Fibroblast of peridontal ligament (primary cell): ENCODE data around the gene HSPBP1.
A peak's percentile ranks its signal among the peaks of the same experiment; 100 is the strongest.

Experiments used
- DNase-seq: peaks from one replicate; pipeline ENCODE4 v3.0.0-alpha.2; 2010; ENCODE audit errors: extremely low read depth

The HSPBP1 gene

DNA sequence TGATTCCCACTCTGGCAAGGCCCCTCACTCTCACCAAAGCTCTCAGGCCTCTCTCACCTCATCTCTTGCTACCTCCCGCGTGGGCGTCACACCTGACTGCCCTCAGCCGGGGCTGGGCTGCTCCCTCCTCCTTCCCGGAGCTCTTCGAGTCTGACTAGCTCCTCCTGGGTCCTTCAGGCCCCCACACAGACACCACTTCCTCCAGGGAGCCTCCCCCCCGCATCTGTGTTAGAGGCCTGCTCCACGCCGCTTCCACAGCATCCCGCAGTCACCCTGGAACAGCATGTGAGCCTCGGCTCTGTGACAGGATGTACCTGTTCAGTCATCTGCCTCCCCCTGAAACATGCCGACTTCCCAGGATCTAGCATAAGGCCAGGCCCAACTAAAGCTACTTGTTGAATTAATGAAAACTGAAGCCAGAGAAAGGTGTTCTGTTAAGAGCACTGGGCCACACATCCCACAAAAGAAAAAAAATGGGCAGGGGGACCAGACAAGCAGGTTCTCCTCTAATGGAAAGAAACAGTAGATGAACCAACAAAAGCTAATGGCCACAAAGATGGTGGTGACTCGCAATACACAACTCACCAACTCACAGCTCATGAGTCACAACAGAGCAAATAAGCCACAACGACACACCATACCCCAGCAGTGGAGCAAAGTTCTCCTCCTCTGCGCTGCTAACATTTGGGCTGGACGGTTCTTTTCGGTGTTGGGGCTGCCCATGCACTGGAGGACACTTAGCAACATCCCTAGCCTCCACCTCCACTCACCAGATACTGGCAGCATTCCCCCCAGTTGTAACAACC is 24.1 kb downstream of the HSPBP1 start:
- DNase-seq: peak; percentile 10

DNA sequence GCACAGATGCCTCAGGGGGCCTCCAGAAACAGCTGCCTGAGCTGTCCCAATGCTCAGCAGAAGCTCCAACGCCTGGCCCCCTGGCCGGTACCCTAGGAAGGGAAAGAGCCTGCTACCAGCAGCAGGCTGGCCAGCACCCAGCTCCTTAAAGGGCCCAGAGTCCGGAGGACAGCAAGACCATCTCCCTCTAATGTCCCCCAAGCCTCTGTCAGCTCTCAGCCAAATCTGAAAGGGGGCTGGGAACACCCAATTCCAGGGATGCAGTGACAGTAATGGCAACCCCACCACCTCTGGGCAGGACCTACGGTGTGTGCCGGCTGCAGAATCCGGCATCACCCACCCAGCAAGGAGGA is 25.3 kb downstream of the HSPBP1 start:
- no peak for DNase-seq

DNA sequence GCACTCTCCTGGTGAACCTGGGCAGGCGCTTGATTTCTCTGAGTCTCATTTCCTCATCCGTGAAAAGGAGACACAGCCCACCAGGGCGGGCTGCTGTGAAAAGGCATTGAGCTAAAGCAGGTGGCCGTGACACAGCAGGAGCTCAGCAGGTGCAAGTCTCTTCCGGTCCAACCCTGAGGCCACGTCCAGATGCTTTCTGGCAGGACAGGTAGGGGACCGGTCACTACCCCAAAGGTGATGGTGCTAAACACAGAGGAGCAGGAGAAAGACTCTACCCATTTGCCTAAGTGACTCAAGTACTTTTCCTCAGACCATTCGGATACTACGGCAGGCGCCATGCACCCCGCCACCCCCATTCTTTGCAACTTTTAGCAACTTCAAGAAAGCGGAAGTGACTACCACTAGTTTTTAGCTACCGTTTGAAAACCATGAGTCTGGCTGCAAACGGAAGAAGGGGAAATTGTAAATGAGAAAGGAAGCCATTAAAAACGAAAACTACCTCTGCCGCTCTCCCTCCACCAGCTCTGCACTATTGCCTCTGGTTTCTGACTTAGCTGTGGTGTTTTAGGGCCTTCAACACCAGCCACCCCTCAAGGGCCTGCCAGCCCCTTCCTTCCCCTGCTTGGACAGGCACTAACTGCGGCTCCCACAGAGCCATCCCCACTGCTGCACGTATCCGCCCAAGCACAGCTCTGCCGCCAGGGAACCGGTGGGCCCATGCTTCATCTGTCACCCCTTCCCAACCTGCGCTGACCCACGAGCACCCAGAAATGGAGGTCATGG is 25.9 kb downstream of the HSPBP1 start:
- DNase-seq: no peak

DNA sequence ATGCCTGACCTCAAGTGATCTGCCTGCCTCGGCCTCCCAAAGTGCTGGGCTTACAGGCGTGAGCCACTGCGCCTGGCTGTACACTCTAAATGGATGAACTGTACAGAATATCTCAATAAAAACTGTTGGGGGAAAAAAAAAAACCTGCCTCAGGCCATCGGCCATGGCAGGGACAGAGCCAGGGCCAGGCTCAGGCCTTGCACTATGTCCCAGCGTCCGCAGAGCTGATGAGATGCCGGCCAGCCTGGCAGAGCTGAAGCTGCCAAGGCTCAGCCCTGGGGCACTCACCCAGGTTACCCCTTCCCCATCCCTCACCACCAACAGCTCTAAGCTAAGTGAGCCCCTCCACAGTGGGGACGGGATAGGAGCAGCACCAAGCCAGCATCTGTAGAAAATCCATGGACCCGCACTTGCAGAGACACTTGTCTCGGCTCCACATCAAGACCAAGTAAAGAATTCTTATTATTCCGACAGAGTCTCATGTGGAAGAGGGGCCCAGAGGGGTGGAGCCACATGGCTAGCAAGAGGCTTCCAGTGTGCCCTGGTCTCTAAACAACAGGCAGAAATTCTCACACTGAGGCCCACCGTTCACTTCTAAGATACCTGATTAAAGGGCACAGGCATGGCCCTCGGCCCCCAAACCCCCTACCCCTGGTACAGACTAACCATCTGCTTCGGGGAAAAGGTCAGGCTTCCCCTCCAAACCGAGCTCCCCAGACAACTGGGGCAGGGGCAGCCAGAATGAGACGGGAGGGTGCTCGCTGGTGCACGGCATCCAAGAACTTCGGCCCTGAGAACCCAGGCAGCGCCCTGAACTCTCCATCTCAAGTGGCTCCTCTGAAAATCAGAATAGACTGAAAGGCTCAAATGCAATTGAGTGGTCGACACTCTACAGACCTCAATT is 26.9 kb downstream of the HSPBP1 start:
- DNase-seq: no peak

DNA sequence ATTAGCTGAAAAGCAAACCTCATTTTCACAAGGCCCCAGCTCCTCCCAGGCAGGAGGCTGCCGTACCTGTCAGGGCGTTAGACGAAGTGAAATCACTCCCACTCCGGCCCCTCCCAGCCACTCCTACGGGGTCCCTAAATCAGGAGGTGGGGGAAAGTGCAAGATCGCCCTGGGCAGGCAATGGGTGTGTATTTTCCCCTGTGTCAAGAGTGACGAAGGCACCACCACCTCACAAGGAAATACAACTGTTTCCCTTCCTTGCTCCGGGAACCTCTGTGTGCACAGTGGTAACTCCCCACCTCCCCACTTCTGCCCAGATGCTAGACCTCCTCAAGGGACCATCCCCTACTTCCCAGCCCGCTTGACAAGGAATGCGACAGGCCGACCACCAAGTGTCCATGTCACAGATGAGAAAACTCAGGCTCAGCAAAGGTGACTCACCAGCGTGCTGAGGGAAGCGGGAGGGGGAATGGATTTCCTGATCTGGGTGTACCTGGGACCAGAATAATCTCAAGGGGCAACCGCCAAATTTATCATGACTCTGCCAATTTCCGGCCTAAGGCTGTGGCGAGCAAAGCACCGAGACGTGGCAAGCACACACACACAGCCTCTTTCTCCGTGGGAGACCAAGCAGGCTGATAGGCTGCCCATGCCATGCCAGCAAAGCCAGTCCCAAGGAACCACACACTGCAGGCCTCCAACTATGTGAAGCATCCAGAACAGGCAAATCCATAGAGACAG is 28.4 kb downstream of the HSPBP1 start:
- peak; percentile 8 for DNase-seq

DNA sequence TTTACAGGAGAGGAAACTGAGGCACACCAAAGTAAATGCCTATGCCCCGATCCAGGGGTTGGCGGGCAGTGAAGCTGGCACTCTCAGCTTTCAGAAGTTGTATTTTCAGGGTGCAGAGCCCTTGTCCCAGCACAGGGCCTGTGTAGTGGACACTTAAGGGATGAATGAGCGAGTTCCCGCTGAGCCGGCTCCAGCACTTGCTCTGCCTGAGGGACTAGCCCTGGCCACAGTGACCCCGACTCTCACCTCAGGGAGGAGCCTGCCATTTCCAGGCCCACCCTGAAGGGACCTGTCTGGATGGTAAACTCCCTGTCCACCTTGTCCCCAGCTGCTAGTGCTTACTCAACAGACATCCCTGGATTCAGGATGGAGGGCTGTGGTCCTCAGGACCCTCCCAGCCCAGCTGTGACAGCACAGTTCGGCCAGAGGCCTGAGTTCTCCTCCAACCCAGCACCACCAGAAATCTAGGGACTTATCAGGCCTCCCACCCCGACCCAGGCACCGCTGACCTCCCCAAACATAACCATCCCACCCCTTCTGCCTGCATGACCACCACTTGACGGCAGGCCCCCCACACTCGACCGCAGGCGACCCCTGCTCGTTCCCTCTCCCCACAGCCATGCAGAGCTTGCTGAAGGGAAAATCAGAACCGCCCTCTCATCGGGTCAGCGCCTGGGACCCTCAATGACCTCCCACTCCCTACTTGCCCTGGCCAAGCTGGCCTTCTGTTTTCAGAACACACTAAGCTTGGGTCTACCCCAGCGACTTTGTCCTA is 29.5 kb downstream of the HSPBP1 start:
- DNase-seq: no peak

DNA sequence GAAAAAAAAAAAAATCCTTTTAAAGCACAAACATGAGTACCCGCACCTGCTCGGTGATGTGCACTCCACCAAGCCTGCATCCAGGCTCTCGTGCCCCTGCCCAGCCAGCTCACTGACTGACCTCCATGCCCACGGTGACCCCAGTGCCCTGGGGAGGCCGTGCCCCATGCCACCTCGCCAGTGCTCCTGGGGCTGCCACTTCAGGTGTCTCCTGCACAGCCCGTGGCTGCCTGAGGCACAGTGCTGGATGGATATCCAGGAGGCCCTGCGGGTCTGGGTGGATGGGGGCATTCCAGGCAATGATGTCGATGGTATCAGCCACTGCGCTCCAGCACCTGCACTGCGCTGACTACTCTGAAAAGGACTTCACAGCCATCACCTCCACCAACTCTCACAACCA is 30.1 kb downstream of the HSPBP1 start:
- DNase-seq: no peak

DNA sequence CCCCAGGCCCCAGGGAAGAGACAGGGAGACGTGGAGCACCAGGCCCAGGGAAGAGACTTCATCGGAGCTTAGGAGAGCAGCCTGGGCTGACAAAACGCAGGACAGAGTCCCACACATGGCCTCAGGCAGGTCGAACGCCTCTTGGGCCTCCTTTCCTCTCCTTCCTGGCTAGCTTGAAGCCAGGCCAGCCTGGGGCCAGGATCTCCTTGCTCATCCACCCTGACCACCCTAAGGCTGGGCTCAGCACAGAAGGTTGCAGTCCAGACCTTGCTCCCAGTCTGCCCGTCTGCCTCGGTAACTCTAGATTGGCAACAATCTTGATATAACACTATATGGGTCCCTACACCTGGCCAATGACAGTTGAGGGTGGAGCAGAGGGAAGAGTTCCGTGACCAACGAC is 31.2 kb downstream of the HSPBP1 start:
- DNase-seq: no peak

DNA sequence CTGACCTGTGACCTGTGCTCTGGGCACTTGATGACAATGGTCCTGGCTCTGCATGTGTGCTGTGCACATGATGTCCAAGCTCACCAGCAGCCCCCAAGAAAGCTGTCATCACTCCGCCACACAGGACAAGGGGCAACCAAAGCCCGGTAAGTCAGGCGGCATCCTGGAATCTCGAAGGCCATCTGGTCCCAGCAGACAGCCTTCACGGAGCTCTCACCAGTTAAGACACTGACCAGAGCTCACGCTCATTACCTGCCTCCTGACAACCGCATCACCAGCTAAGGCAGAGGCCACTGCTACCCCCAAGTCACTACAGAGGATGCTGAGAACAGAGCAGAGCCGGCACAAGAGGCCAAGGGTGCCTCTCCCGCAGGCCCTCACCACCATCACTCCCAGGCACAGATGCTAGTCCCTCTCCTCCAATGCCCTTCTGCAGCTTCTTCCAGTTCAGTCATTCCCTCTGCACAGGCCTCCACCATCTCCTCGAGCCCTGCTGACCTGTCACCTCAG is 31.7 kb downstream of the HSPBP1 start:
- DNase-seq: no peak

DNA sequence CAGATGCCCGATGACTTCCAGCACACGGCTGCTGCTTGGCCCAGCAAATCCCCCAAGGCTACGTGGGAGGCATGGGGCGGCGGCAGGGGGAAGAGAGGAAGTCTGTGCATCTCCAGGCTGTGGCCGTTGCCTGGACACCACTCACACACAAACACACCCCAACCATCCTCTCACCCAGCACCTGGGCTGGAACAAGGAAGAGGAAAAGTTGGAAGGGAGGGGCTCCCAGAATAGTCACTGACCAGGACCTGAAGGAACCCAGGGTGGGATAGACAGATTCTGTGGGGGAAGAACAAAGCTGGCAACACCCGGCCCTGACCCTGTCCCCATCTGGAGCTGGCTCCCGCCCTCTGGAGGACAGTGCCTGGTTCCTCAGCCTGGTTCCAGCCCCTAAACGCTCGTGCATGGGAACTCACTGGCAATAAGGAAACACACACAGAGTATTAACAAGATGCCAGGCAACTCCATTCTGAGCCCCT is 32.2 kb downstream of the HSPBP1 start:
- DNase-seq: peak; percentile 9

DNA sequence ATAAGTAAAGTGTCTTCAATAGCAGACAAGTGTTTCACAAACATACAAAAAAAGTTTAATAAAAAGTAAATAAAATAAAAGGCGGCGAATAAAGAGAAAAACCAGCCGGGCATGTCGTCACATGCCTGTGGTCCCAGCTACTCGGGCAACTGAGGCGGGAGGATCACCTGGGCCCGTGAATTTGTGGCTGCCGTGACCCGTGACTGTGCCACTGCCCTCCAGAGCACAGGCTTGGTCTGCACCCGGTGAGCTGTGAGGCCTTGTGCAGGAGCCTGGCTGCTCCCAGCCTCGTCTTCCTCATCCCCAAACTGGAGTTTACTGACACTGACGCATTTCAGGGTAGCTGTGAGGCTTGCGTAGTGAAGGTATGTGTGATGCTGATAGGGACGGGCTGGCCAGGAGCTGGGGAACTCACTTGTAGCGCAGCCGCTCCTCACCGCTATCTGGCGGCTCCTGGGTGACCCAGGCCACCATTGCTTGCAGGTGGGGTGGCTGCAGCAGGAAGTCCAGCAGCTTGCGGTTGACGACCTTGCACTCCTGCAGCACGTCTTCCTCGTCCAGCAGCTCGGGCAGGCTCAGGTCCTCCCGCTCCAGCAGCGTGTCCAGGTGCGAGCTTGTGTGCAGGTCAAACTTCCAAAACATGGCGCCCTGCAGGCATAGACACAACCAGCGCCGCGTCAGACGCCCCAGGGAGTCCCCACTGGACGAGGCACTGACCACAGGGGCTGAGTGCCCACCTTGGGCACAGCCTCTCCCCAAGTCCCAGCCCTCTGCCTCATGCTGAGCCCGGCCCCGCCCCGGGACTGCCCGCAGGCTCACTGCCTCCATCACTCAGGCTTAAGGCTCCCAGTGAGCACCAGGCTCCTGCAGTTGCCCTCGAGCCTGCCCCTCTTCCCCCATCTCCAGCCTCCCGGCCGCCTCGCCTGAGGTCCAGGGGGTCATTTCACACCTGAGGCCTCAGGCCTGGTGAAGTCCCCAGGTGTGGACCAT is 33.2 kb downstream of the HSPBP1 start:
- no peak for DNase-seq

DNA sequence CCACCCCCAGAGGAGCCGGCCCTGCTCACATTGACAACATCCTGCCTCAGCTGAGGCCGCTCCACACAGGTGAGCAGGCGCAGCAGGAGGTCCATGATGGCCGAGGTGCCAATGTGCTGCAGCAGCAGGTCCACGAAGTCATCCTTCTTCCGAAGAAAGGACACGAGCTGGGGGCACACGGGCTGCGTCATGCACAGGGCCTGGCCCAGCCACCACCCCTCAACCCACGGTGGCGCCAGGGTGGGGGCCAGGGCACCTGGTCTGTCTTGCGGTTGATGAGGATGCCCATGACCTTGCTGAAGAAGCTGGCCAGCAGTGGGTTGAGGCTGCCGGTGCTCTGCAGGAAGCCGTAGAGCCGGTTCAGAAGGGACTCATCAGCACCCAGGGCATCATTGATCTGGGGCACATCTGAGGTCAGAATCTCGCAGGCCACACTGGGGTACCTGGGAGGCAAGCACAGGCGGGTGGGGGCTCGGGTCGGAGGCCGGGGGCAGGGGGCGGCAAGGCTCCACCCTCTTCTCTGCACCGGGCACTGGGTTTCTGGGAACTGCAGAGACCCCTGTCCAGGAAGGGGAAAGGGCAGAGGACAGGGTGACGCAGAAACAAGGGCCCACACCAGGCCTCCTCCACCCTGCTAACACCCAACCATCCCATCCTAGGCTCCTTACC is 34.5 kb downstream of the HSPBP1 start:
- no peak for DNase-seq

DNA sequence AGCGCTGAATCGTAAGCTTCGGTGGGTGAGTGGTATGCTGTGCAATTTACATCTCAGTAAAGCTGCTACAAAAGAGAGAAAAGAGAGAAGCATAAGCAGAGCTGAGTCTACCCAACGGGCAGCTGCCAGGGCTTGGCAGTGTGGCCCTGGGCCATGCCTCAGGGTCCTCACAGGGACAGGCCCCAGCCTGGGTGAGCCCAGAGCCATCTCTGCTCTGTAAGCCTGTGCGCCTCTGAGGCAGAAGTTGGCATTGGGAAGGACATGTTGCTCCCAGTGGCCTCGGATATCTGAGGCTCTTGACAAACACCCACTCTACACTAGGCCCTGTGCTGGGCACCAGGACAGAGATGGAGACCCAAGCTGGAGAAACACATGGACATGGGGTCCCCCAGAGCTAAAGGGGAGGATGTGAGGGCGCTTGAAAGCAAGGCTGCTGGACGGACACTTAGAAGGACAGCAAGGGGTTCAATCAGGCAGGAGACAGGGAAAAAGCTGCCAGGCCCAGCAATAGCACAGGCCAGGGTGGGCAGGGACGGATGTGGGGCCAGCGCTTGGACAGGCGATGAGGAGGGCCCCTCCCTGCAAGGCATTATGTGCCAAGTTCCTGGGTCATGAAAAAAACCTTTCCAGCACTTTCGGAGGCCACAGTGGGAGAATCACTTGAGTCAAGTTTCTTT is 35.8 kb downstream of the HSPBP1 start:
- DNase-seq: no peak

DNA sequence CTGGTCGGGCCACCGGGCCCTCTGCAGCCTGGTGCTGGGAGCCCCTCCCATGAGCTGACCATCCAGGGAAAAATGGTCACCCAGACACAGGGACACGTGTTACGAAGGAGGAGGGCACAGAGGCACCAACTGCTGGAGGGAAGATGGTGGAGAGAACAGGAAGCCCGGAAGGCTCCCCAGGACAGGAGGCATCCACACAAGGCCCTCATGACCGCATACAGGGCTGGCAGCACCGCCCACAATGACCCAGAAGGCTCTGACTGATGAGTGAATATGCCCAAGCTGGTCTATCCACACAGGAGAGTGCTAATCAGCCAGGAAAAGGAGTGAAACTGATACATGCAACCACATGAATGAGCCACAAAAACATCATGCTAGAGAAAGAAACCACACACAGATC is 37.4 kb downstream of the HSPBP1 start:
- DNase-seq: no peak

DNA sequence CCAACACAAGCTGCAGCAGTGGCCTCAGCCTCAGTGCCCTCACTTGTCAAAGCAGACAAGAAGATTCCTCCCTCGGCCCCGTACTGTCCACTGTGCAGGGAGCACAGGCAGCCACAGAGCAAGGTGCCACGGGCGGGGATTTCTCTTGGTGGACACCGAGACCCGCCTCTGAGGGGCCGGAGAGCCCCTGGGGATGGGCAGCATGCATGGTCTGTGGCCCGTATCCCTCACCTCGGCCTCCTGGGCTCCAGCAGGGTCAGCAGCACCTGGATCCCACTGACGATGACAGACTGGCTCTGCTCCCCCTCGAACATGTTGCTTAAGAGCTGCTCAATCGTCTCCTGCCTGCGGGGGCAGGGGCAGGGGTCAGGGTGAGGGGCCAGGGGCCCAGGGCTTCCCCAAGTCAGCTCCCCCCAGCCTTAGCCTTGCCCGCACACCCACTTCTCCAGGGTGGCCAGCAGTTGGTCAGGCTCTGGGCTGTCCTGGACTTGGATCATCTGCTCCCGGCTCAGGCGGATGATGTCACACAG is 37.9 kb downstream of the HSPBP1 start:
- DNase-seq: no peak

DNA sequence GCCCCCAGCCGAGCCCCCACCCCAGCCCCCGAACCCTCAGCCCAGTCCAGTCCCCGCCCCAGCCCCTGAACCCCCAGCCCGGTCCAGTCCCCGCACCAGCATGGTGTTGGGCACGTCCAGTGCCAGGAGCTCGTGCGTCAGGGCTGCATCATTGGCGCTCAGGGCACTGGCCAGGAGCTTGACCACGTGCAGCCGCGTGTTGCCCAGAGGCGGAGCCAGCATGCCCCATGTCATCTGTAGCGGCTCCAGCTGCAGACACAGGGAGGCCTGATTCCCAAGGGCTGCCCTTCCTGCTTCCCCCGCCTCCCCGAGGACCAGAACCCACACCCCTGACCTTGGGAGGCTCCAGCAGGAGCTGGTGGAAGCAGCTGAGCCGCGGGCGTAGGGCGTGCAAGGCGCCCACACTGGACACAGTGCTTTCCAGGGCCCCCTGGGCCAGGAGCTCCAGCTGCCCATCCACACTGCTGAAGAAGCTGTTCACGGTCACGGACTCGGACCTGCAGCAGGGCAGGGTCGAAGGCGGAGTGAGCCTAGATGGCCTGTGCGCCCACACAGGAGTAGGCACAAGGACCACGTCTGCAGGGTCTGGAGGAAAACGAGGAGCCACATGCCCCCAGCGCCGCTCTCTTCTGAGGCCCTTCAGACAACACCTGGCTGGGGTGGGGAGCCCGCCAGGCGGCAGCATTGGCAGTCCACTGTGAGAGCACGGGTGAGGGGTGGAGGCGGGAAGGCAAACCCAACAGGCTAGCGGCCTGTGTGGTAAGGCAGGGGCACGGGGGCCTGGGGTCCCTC is 38.6 kb downstream of the HSPBP1 start:
- no peak for DNase-seq

DNA sequence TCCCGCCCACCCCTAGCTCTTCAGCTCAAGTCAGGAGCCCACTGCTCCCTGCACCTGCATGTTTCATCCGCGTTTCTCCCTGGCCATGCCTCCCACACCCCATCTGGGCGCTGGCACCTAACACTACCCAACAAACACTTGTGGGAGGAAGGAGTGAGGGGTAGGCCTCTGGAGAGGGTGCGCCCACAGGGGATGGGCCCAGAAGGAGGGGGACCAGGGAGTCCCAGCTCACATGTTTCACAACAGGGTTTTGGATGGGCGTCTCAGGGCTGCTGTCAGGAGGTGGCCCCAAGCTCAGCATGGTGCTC is 39.2 kb downstream of the HSPBP1 start:
- no peak for DNase-seq
